GM12891 (cell line): ENCODE results near the gene DNAJC12.
"Not testable (repeated sequence)": the region's sequence is repeated elsewhere in the genome, so short reads cannot be mapped to it uniquely, and the experiment has no call there.

Experiments used
- POLR2A ChIP-seq: IDR thresholded peaks from 2 replicates; pipeline ENCODE4 v1.6.1; 2011; ENCODE audit warnings: low read depth, low read length, control low read depth
- POLR2AphosphoS5 ChIP-seq: IDR thresholded peaks from 2 replicates; pipeline ENCODE4 v1.6.1; 2011; ENCODE audit warnings: low read depth, low read length, control low read depth
- POU2F2 ChIP-seq: IDR thresholded peaks from 2 replicates; pipeline ENCODE4 v1.6.1; 2011; ENCODE audit warnings: low read depth, mild to moderate bottlenecking, control low read depth, low read length, moderate library complexity
- TAF1 ChIP-seq: IDR thresholded peaks from 2 replicates; pipeline ENCODE4 v1.6.1; 2011; ENCODE audit warnings: low read depth, low read length, control low read depth

GRCh38 chr10:67762567-67762966 is 75.4 kb downstream of the DNAJC12 start:
- TF ChIP-seq POLR2A, POLR2AphosphoS5, TAF1, POU2F2: not testable (repeated sequence)
